ENCODE data around the gene ITGA6.

Gene ITGA6

DNA sequence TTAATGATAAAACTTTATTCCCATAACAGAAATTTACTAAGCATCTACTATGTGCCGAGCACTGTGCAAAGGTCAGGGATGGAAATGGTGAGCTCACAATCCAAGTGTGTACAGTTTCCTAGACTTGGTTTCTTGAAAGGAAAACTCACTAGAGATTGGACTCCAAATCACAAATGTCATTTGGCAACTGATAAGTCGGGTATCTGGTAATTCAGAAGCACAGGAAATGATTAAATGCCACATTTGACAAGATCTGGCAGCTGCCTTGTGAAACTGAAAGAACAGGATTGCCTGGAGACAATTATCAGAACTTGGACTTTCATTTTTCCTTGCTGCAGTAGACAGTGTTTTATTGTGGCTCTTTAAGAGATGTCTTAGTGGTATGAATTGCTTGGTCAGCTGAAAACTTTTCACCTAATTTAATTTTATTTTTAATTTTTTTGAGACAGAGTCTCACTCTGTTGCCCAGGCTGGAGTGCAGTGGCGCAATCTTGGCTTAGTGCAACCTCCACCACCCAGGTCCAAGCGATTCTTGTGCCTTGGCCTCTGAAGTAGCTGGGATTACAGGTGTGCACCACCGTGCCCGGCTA, 19.2 kb downstream of the ITGA6 start:
- Histone ChIP-seq H3K4me3 (ENCODE audit: low read length) (no peak overlapping the region), H3K9ac (ENCODE audit: low read length) (no peak overlapping the region), H3K27ac (ENCODE audit: low read length) (no peak overlapping the region), H3K9me3 (ENCODE audit: control insufficient read depth, low read depth, low read length) (no peaks in the 10 kb centered on the region), H3K4me1 (ENCODE audit: control insufficient read depth, low read depth, low read length) (peaks cover 19% of the 10 kb centered on the region), H3K36me3 (ENCODE audit: control insufficient read depth, low read depth, low read length) (no peaks in the 10 kb centered on the region), H3K27me3 (ENCODE audit: control insufficient read depth, insufficient read depth, low read length) (no peaks in the 10 kb centered on the region)

DNA sequence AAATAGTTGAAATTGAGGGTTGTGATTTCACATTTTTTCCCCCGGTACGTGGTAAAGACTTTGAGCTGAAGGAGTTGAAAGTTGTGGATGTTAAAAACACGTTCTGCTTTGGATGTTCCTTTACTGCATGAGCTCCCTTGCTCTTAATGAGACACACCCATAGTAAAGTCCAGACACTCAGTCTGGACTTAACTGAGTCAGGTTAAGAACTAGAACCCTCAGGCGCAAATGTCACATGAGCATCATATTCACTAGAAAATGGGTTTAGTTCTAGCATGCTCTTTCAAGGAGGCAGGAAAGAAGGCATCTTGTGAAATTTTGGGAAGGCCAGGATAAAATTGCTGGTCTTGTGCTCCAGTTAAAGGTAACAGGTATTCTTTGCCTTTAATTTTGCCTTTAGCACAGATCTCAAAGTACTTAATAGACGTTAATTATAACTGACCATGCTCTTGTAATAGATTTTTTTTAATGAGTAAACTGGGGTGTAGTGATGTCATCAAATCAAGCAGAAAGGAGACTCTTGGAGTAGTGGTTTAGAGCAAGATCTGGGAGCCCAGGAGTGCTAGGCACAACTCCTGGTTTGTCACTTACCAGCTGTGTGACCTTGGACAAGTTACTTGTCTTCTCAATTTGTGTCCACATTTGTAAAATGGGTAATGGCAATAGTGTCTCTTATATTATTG, 20.6 kb downstream of the ITGA6 start:
- no peak overlapping the region for H3K9ac ChIP-seq (ENCODE audit: low read length)
- peaks cover 21% of the 10 kb centered on the region for H3K4me1 ChIP-seq (ENCODE audit: control insufficient read depth, low read depth, low read length)
- H3K9me3 ChIP-seq (ENCODE audit: control insufficient read depth, low read depth, low read length), result no peaks in the 10 kb centered on the region
- H3K27ac ChIP-seq (ENCODE audit: low read length), result no peak overlapping the region
- no peak overlapping the region for H3K4me3 ChIP-seq (ENCODE audit: low read length)
- no peaks in the 10 kb centered on the region for H3K27me3 ChIP-seq (ENCODE audit: control insufficient read depth, insufficient read depth, low read length)
- H3K36me3 ChIP-seq (ENCODE audit: control insufficient read depth, low read depth, low read length), result no peaks in the 10 kb centered on the region

DNA sequence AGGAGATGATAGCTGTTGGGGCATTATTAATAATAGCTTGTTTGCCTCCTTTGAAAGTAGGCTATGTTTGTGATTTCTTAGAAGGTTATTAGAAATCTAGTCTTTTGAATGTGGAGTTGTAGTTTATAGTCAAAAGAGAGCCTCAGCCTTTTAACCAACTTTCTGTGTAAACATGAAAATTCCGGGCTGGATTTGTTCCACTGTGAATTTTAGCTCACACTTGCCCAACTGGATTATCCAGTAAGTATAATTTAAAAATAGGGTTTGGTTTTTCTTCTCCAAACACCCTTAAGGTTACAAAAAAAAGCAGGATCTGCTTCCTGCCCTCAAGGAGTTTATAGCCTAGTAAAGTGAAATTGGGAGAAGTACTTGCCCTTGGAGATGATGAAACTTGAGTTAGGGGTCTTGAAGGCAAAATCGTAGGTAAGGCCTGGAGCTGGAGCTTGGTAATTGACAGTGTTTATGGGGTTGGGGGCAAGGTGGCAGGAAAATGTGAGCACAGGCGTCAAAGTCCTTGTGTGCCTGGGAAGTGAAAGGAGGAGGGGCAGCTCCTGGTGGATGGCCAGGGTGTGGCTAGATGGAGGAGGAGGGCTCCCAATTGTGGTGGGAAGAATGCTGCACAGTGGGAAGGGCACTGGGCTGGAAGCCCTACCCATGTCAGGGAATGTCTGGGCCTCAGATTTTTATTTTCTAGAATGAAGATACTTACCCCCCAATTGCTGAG, 21.3 kb downstream of the ITGA6 start:
- Histone ChIP-seq H3K27ac (ENCODE audit: low read length) (no peak overlapping the region), H3K4me1 (ENCODE audit: control insufficient read depth, low read depth, low read length) (peaks cover 26% of the 10 kb centered on the region), H3K36me3 (ENCODE audit: control insufficient read depth, low read depth, low read length) (no peaks in the 10 kb centered on the region), H3K9ac (ENCODE audit: low read length) (no peak overlapping the region), H3K4me3 (ENCODE audit: low read length) (no peak overlapping the region), H3K27me3 (ENCODE audit: control insufficient read depth, insufficient read depth, low read length) (no peaks in the 10 kb centered on the region), H3K9me3 (ENCODE audit: control insufficient read depth, low read depth, low read length) (no peaks in the 10 kb centered on the region)

DNA sequence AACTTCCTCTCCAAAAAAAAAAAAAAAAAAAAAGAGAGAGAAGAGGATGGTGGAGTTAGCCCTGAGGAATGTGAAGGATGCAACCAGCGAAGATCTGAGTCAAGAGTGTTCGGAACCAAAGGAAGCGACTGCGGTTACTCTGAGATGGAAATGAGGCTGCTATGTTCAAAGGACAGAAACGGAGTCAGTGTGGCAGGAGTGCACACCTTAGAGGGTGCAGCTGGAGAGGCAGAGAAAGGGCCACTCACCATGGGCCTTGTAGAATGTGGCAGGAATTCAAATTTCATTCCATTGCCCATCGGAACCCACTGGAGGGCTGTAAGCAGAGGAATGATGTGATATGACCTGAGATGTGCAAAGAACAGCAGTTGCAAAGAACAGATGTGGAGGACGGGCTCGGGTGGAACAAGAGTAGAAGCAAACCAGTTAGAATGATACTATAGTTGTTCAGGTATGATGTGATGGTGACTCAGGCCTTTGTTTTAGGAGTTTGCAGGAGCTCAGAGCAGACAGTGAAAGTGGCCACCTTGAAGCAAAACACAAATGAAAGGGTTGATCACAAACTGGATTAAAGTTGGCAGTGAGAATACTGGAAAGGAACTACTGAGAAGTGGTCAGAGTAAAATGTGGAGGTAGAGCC, 22.6 kb downstream of the ITGA6 start:
- H3K9me3 ChIP-seq (ENCODE audit: control insufficient read depth, low read depth, low read length), result no peaks in the 10 kb centered on the region
- H3K27ac ChIP-seq (ENCODE audit: low read length), result no peak overlapping the region
- no peaks in the 10 kb centered on the region for H3K27me3 ChIP-seq (ENCODE audit: control insufficient read depth, insufficient read depth, low read length)
- H3K4me3 ChIP-seq (ENCODE audit: low read length), result no peak overlapping the region
- no peaks in the 10 kb centered on the region for H3K36me3 ChIP-seq (ENCODE audit: control insufficient read depth, low read depth, low read length)
- H3K4me1 ChIP-seq (ENCODE audit: control insufficient read depth, low read depth, low read length), result peaks cover 39% of the 10 kb centered on the region
- no peak overlapping the region for H3K9ac ChIP-seq (ENCODE audit: low read length)

- Histone ChIP-seq H3K36me3 (ENCODE audit: control insufficient read depth, low read depth, low read length) (no peaks in the 10 kb centered on the region), H3K4me3 (ENCODE audit: low read length) (no peak overlapping the region), H3K9me3 (ENCODE audit: control insufficient read depth, low read depth, low read length) (no peaks in the 10 kb centered on the region), H3K4me1 (ENCODE audit: control insufficient read depth, low read depth, low read length) (peaks cover 51% of the 10 kb centered on the region), H3K9ac (ENCODE audit: low read length) (no peak overlapping the region), H3K27me3 (ENCODE audit: control insufficient read depth, insufficient read depth, low read length) (no peaks in the 10 kb centered on the region), H3K27ac (ENCODE audit: low read length) (no peak overlapping the region)
Measured at GRCh38 chr2:172451923-172452322, 24.5 kb downstream of the ITGA6 start.

DNA sequence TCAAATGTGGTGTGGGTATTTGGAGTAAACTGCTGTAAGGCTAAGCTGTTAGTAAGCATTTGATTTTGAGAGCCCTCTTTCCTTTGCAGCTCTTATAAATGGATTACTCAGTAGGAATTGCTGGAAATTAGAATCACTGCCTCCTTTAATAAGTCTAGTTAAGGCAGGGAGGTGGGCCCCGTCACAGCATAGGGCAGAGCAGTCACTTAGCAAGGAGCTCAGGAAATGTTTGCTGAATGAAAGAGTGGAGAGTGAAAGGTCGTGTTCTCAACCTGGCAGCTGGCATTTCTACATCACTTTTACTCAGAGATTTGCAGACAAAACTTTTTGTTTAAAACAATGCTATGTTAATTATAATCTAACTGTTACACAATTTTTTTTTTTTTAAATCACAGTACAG, 25.5 kb downstream of the ITGA6 start:
- no peak overlapping the region for H3K9ac ChIP-seq (ENCODE audit: low read length)
- H3K9me3 ChIP-seq (ENCODE audit: control insufficient read depth, low read depth, low read length), result no peaks in the 10 kb centered on the region
- H3K36me3 ChIP-seq (ENCODE audit: control insufficient read depth, low read depth, low read length), result no peaks in the 10 kb centered on the region
- H3K27me3 ChIP-seq (ENCODE audit: control insufficient read depth, insufficient read depth, low read length), result no peaks in the 10 kb centered on the region
- no peak overlapping the region for H3K4me3 ChIP-seq (ENCODE audit: low read length)
- H3K27ac ChIP-seq (ENCODE audit: low read length), result no peak overlapping the region
- peaks cover 51% of the 10 kb centered on the region for H3K4me1 ChIP-seq (ENCODE audit: control insufficient read depth, low read depth, low read length)

- no peak overlapping the region for H3K27ac ChIP-seq (ENCODE audit: low read length)
- H3K9me3 ChIP-seq (ENCODE audit: control insufficient read depth, low read depth, low read length), result no peaks in the 10 kb centered on the region
- H3K36me3 ChIP-seq (ENCODE audit: control insufficient read depth, low read depth, low read length), result no peaks in the 10 kb centered on the region
- peaks cover 39% of the 10 kb centered on the region for H3K4me1 ChIP-seq (ENCODE audit: control insufficient read depth, low read depth, low read length)
- no peak overlapping the region for H3K9ac ChIP-seq (ENCODE audit: low read length)
- no peaks in the 10 kb centered on the region for H3K27me3 ChIP-seq (ENCODE audit: control insufficient read depth, insufficient read depth, low read length)
- no peak overlapping the region for H3K4me3 ChIP-seq (ENCODE audit: low read length)
Measured at GRCh38 chr2:172454404-172455120, 27.2 kb downstream of the ITGA6 start.

DNA sequence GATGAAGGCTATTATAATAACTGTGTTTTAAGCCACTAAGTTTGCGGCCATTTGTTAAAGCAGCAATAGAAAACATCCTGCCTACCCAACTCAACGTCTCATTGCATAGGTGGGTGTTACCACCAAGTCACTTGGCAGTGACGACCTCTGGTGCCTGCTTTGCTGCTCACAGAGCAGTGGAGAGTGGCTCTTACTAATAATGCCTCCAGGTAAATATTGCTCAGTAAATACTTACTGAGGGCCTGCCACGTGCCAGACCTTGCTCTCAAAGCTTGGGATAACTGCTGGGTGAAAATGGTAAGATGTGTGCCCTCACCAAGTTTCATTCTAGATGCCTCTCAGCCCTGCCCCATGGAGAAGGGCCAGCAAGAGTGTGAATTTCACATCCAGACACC, 27.7 kb downstream of the ITGA6 start:
- H3K27ac ChIP-seq (ENCODE audit: low read length), result no peak overlapping the region
- no peaks in the 10 kb centered on the region for H3K9me3 ChIP-seq (ENCODE audit: control insufficient read depth, low read depth, low read length)
- peaks cover 39% of the 10 kb centered on the region for H3K4me1 ChIP-seq (ENCODE audit: control insufficient read depth, low read depth, low read length)
- no peak overlapping the region for H3K9ac ChIP-seq (ENCODE audit: low read length)
- H3K27me3 ChIP-seq (ENCODE audit: control insufficient read depth, insufficient read depth, low read length), result no peaks in the 10 kb centered on the region
- no peak overlapping the region for H3K4me3 ChIP-seq (ENCODE audit: low read length)
- H3K36me3 ChIP-seq (ENCODE audit: control insufficient read depth, low read depth, low read length), result no peaks in the 10 kb centered on the region

GRCh38 chr2:172456002-172456401, 28.6 kb downstream of the ITGA6 start:
- no peak overlapping the region for H3K4me3 ChIP-seq (ENCODE audit: low read length)
- no peaks in the 10 kb centered on the region for H3K9me3 ChIP-seq (ENCODE audit: control insufficient read depth, low read depth, low read length)
- H3K4me1 ChIP-seq (ENCODE audit: control insufficient read depth, low read depth, low read length), result peaks cover 39% of the 10 kb centered on the region
- no peak overlapping the region for H3K27ac ChIP-seq (ENCODE audit: low read length)
- no peak overlapping the region for H3K9ac ChIP-seq (ENCODE audit: low read length)
- H3K36me3 ChIP-seq (ENCODE audit: control insufficient read depth, low read depth, low read length), result no peaks in the 10 kb centered on the region
- H3K27me3 ChIP-seq (ENCODE audit: control insufficient read depth, insufficient read depth, low read length), result no peaks in the 10 kb centered on the region

DNA sequence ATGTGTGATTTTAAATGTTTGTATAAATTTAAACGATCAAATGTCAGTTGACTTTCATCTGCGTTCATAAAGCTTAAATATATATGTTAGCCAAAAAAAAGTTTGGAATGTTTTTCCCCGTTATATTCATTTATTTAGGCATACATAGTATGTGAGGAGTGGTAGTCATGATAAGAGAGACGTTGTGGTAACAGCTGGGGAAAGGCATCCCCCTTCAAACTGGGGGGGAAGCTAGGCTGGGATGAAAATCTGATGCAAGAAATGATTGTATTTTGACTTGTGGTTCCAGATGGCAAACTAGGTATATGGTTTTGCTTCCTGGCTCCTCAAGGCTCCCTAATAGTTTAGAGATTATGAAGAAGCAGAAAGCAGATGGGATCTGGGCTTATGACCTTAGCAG, 30.1 kb downstream of the ITGA6 start:
- H3K9ac ChIP-seq (ENCODE audit: low read length), result no peak overlapping the region
- no peaks in the 10 kb centered on the region for H3K27me3 ChIP-seq (ENCODE audit: control insufficient read depth, insufficient read depth, low read length)
- H3K4me1 ChIP-seq (ENCODE audit: control insufficient read depth, low read depth, low read length), result peaks cover 42% of the 10 kb centered on the region
- no peak overlapping the region for H3K27ac ChIP-seq (ENCODE audit: low read length)
- no peak overlapping the region for H3K4me3 ChIP-seq (ENCODE audit: low read length)
- H3K9me3 ChIP-seq (ENCODE audit: control insufficient read depth, low read depth, low read length), result no peaks in the 10 kb centered on the region
- H3K36me3 ChIP-seq (ENCODE audit: control insufficient read depth, low read depth, low read length), result no peaks in the 10 kb centered on the region

DNA sequence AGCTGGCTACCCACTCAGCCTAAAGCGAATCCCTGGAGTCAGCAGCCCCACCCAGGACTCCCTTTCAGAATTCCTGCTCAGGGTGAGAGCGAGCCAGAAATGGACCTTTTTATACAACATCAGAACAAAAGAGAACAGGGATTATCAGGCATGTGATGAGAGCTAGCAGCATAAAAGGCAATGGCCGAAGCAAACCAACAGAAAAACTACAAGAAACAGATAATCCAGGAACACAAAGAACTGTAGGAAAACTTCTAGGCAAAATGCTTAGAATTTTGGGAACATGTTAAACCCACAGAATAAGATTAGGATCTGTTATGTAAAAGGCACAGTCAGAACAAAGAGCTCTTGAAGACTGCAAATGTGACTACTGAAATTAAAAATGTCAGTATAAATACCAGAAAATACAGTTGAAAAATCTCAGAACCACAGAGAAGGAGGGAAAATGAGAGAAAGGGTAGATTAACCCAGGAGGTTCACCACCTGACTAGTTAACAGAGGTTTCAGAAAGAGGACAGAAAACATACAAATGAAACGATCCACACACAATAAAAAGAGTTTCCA, 31.3 kb downstream of the ITGA6 start:
- no peaks in the 10 kb centered on the region for H3K36me3 ChIP-seq (ENCODE audit: control insufficient read depth, low read depth, low read length)
- no peak overlapping the region for H3K27ac ChIP-seq (ENCODE audit: low read length)
- no peak overlapping the region for H3K9ac ChIP-seq (ENCODE audit: low read length)
- peaks cover 43% of the 10 kb centered on the region for H3K4me1 ChIP-seq (ENCODE audit: control insufficient read depth, low read depth, low read length)
- no peaks in the 10 kb centered on the region for H3K27me3 ChIP-seq (ENCODE audit: control insufficient read depth, insufficient read depth, low read length)
- no peaks in the 10 kb centered on the region for H3K9me3 ChIP-seq (ENCODE audit: control insufficient read depth, low read depth, low read length)
- H3K4me3 ChIP-seq (ENCODE audit: low read length), result no peak overlapping the region
